ENCODE measurements around the gene RFT1.

RFT1 gene

GRCh38 chr3:53171827-53172505 is 41.7 kb upstream of the RFT1 start:
- no peak overlapping the region for H3K4me3 ChIP-seq (replicated peaks; ENCODE audit: low read depth, low read length)
- TF ChIP-seq CTCF (IDR thresholded peaks at IDR 0.05; ENCODE audit: low read length, missing control alignments): no peak
- no peak for DNase-seq (ENCODE audit: low read depth)

GRCh38 chr3:53171064-53171418 is 40.8 kb upstream of the RFT1 start:
- DNase-seq (ENCODE audit: low read depth): no peak
- no peak for TF ChIP-seq CTCF (IDR thresholded peaks at IDR 0.05; ENCODE audit: low read length, missing control alignments)
- no peak overlapping the region for H3K4me3 ChIP-seq (replicated peaks; ENCODE audit: low read depth, low read length)

- no peak overlapping the region for H3K4me3 ChIP-seq (replicated peaks; ENCODE audit: low read depth, low read length)
- no peak for DNase-seq (ENCODE audit: low read depth)
- TF ChIP-seq CTCF (IDR thresholded peaks at IDR 0.05; ENCODE audit: low read length, missing control alignments): no peak
Measured at GRCh38 chr3:53170325-53171063, 40.3 kb upstream of the RFT1 start.

GRCh38 chr3:53169832-53170324 is 39.6 kb upstream of the RFT1 start:
- no peak for TF ChIP-seq CTCF (IDR thresholded peaks at IDR 0.05; ENCODE audit: low read length, missing control alignments)
- no peak for DNase-seq (ENCODE audit: low read depth)
- H3K4me3 ChIP-seq (replicated peaks; ENCODE audit: low read depth, low read length): no peak overlapping the region

GRCh38 chr3:53169045-53169831 is 39.0 kb upstream of the RFT1 start:
- no peak overlapping the region for H3K4me3 ChIP-seq (replicated peaks; ENCODE audit: low read depth, low read length)

More at GRCh38 chr3:53169045-53169831, 39.0 kb upstream of the RFT1 start:
- DNase-seq (ENCODE audit: low read depth): no peak
- TF ChIP-seq CTCF (IDR thresholded peaks at IDR 0.05; ENCODE audit: low read length, missing control alignments): no peak

All from fibroblast of pulmonary artery (primary cell).